Measurements from ENCODE around the gene RBFOX2.

DNA sequence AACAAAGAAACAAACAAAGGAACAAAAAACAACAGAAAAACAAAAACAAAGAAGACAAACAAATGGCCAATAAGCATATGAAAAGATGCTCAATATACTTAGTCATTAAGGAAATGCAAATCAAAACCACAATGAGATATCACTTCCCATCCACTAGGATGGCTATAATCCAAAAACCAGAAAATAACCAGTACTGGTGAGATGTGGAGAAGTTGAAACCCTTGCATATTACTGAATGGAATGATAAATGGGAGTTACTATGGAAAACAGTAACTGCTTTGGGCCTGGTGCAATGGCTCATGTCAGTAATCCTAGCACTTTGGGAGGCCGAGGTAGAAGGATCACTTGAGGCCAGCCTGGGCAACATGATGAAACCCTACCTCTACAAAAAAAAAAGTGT is 44.9 kb upstream of the RBFOX2 start:
- TF ChIP-seq, protein P1, sequence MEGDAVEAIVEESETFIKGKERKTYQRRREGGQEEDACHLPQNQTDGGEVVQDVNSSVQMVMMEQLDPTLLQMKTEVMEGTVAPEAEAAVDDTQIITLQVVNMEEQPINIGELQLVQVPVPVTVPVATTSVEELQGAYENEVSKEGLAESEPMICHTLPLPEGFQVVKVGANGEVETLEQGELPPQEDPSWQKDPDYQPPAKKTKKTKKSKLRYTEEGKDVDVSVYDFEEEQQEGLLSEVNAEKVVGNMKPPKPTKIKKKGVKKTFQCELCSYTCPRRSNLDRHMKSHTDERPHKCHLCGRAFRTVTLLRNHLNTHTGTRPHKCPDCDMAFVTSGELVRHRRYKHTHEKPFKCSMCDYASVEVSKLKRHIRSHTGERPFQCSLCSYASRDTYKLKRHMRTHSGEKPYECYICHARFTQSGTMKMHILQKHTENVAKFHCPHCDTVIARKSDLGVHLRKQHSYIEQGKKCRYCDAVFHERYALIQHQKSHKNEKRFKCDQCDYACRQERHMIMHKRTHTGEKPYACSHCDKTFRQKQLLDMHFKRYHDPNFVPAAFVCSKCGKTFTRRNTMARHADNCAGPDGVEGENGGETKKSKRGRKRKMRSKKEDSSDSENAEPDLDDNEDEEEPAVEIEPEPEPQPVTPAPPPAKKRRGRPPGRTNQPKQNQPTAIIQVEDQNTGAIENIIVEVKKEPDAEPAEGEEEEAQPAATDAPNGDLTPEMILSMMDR (IDR thresholded peaks at IDR 0.05; ENCODE audit: low read depth, low read length): no peak
- no peak for TF ChIP-seq POLR2A (IDR thresholded peaks at IDR 0.05; ENCODE audit: extremely low read depth, insufficient read length)
